ENCODE results near the gene KCTD10.
"Not testable (repeated sequence)": the region's sequence is repeated elsewhere in the genome, so short reads cannot be mapped to it uniquely, and the experiment has no call there.

The KCTD10 gene

GRCh38 chr12:109418848-109419480, 58.1 kb downstream of the KCTD10 start:
- H3K4me3 ChIP-seq (ENCODE audit: low read length), result no peak overlapping the region
- no peaks in the 10 kb centered on the region for H3K79me2 ChIP-seq (ENCODE audit: low read length)
- TF ChIP-seq EZH2phosphoT487 (IDR thresholded peaks at IDR 0.05; ENCODE audit: low read depth) (no peak), CTCF (IDR thresholded peaks at IDR 0.05; ENCODE audit: low read depth, low read length) (no peak)
- no peaks in the 10 kb centered on the region for H4K20me1 ChIP-seq (ENCODE audit: insufficient read depth, low read length)
- H2AFZ ChIP-seq (ENCODE audit: low read depth, low read length), result no peak overlapping the region
- H3K27ac ChIP-seq (ENCODE audit: low read length), result no peak overlapping the region
- no peaks in the 10 kb centered on the region for H3K27me3 ChIP-seq (ENCODE audit: low read depth, low read length)
- H3K9ac ChIP-seq (ENCODE audit: low read length), result no peak overlapping the region
- H3K4me1 ChIP-seq (ENCODE audit: low read length), result peaks cover 5% of the 10 kb centered on the region; the same call in 1 of the 2 replicates
- H3K4me2 ChIP-seq (ENCODE audit: low read length), result no peak overlapping the region
- no peaks in the 10 kb centered on the region for H3K9me3 ChIP-seq (ENCODE audit: insufficient read depth, low read length)
- no peaks in the 10 kb centered on the region for H3K36me3 ChIP-seq (replicated peaks; ENCODE audit: low read depth, low read length)

GRCh38 chr12:109406147-109406546, 71.0 kb downstream of the KCTD10 start:
- H3K4me1 ChIP-seq (ENCODE audit: low read length); H3K79me2 ChIP-seq (ENCODE audit: low read length); H3K4me2 ChIP-seq (ENCODE audit: low read length); H3K36me3 ChIP-seq (replicated peaks; ENCODE audit: low read depth, low read length); H2AFZ ChIP-seq (ENCODE audit: low read depth, low read length); H4K20me1 ChIP-seq (ENCODE audit: insufficient read depth, low read length); H3K9ac ChIP-seq (ENCODE audit: low read length); H3K27ac ChIP-seq (ENCODE audit: low read length); H3K4me3 ChIP-seq (ENCODE audit: low read length); H3K9me3 ChIP-seq (ENCODE audit: insufficient read depth, low read length): not testable (repeated sequence)
- peaks cover 23% of the 10 kb centered on the region for H3K27me3 ChIP-seq (ENCODE audit: low read depth, low read length)

GRCh38 chr12:109404841-109405240, 72.3 kb downstream of the KCTD10 start:
- not testable (repeated sequence) for H2AFZ ChIP-seq (ENCODE audit: low read depth, low read length); H3K4me2 ChIP-seq (ENCODE audit: low read length); H3K4me3 ChIP-seq (ENCODE audit: low read length); H3K79me2 ChIP-seq (ENCODE audit: low read length); H4K20me1 ChIP-seq (ENCODE audit: insufficient read depth, low read length); H3K9ac ChIP-seq (ENCODE audit: low read length); H3K9me3 ChIP-seq (ENCODE audit: insufficient read depth, low read length); H3K4me1 ChIP-seq (ENCODE audit: low read length); H3K36me3 ChIP-seq (replicated peaks; ENCODE audit: low read depth, low read length); H3K27ac ChIP-seq (ENCODE audit: low read length)
- peaks cover 34% of the 10 kb centered on the region for H3K27me3 ChIP-seq (ENCODE audit: low read depth, low read length)

Measured in OCI-LY3 (cell line).